NCI-H510A (cell line): ENCODE measurements around the gene GLDN.

Source experiments
- DNase-seq: peaks from one replicate; lab custom pipeline; 2025; lab: John Stamatoyannopoulos, UW

Gene GLDN

GRCh38 chr15:51322621-51323296 lies 18.7 kb upstream of the GLDN start:
- DNase-seq, result no peak

DNA sequence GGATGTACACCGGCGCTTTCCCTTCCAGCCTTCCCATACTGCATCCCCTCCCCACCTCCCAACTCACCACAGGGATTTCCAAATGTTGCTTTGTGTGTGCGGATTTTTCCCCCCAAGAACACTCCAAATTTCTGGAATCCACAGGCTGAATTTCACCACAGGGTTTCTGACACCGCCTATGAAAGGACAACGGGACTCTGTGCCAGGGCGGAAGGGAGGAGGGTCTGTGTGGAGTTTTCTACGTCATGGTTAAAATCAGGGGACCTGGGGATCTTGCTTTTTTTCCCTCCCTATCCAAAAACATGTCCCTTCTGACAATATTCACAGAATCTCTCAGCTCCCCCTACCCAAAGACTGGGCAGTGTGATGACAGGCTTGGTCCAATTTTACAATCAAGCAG lies 17.7 kb upstream of the GLDN start:
- no peak for DNase-seq

DNA sequence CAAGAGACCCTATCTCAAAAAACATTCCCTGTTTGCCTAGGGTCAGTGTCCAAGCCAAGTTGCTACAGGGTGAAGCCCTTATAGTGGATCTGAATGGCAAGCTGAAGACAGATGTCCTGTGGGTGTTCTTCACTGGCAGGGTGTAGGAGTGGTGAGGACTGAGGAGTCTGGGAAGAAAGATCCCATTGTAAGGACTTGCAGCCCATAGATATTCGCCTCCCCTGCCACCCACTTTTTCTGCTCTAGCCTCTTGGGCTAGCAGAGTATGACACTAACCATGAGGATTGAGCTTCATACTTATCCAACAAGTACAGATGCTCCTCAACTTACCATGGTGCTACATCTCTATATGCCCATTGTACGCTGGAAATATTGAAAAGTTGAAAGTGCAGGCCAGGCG lies 16.3 kb upstream of the GLDN start:
- DNase-seq, result no peak

- DNase-seq, result no peak
Observed at GRCh38 chr15:51327081-51327480, 14.4 kb upstream of the GLDN start.

DNA sequence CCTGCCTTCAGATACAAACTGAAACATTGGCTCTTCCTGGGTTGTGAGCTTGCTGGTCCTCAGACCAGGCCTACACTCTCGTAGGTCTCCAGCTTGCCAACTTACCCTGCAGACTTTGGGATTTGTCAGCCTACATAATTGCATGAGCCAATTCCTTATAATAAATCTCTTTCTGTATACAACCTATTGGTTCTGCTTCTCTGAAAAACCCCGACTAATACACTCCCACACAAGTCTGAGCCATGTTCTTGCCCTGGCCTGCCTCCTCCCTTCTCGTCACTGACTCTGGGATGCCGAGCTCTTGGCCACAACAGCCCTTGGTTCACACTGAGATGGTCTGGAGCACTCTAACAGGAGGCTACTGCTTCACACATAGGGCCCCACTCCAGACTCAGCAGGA lies 12.5 kb upstream of the GLDN start:
- DNase-seq, result no peak

- DNase-seq, result no peak
Observed at GRCh38 chr15:51331141-51331540, 10.3 kb upstream of the GLDN start.

DNA sequence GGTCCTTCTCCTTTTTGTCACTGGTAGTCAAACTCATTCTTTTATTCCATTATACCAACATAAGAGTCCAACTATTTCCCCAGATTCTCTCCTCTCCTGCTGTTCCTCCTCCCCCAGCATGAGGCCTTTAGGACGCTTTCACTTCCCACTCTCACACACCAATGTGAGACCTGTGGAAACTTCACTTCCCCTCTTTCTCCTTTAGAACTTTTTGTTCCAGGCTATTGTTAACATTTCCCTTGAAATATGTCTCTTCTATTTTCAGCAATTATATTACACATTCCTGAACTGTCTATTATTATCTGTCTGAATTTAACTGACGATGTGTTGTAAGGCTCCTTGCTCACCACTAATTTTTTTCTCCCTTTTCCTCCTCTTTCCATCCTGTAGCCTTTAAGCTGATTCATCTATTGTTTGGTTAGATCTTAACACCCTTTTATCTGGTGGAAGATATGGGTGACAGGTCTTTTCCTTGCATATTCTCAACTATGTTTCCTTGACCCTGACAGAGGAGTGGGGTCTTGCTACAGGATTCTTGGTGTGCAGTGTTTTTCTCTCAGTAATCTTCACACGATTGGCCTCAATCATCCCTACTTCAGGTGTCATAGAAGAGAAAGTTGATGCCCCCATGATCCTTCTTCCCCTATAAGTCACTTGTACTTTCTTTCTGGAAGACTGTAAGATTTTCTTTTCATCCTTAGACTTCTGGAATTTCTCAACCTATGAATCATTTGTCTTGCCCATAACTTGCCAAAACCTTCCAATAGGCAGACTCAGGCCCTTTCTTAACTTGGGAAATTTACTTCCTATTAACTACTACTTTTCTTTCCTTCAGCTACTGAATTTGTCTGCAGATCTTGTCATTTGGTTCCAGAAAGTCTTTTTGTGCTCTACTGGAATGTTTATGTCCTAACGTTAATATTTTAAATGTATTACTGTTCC lies 9.0 kb upstream of the GLDN start:
- DNase-seq, result no peak

DNA sequence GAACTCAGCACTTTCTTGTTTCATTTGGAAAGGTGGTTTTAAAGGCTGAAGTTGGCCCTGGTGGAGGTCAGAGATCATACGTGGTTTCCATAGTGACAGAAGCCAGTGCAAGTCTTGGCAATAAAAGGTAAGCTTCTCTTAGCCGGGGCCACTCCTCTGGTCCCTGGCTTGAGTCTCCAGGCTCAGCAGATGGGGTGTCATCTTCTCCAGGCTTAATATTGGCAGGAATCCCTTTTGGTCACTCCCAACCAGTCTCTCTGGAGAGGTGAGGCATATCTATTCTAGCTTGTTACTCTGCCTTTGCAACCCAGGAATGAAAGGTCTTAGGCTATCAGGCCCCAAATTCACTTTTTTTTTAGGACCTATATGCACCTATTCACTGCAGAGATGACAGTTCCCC lies 7.9 kb upstream of the GLDN start:
- no peak for DNase-seq

DNA sequence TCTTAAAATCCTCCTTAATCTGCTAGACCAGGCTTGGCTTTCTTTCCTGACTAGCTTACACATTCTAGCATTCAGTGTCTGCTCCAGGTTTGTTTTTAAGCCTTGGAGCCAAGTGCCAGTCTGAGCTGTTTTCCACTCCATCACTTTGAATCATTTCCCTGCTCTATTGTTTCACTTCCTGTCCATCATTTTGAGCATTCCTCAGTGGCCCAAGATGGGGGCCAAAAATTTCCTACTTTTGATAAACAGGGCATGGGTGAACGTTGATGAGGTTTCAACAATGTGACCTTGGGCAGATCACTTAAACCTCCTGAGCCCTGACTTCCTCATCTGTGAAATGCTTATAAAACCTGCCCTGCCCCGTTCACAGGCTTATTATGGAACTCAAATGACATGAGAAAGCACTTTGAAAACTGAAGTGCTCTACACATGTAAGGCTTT lies 7.4 kb upstream of the GLDN start:
- no peak for DNase-seq

DNA sequence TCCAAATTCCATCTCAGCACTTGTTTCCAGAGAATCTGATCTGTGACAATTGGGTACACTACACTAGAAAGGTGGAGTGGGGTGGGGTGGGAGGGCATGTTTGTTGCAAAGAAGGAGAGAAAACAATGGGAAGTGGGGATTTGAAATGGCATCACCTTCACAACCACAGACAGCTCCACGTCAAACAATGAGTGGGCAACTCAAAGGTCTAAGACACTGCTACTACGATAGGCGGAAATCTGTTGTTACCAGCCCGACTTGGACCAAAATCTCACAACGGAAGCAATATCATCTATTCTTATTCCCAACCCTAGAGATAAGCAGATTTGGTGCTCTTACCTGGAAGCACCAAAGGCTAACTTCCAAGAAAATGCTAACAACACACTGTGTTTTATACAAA lies 6.4 kb upstream of the GLDN start:
- no peak for DNase-seq

GRCh38 chr15:51335538-51336410 lies 5.7 kb upstream of the GLDN start:
- no peak for DNase-seq

DNA sequence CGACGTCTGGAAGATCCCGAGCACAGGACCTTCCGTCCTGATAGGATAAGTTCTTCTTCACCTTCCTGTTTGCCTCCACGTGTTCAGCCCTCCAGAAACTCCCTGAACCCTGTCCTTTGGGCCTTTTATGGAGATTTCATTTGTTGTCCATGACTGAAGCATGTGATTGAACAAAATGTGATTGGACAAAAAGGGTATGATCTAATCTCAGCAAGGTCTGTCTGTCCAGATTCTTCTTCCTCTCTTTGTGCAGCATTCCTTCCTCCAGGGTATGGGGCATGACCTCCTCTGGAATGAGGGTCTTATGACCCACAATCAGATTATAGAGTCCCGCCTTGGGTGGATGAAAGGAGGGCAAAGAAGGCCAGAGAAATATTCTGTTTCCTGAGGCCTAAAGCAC lies 3.0 kb upstream of the GLDN start, which contains the start of gene CYP19A1:
TSS of gene CYP19A1 (minus strand) at position 101 of the 400 bp plus-strand sequence. CDS start 95,684 bp downstream, outside the sequence.
- DNase-seq, result no peak

DNA sequence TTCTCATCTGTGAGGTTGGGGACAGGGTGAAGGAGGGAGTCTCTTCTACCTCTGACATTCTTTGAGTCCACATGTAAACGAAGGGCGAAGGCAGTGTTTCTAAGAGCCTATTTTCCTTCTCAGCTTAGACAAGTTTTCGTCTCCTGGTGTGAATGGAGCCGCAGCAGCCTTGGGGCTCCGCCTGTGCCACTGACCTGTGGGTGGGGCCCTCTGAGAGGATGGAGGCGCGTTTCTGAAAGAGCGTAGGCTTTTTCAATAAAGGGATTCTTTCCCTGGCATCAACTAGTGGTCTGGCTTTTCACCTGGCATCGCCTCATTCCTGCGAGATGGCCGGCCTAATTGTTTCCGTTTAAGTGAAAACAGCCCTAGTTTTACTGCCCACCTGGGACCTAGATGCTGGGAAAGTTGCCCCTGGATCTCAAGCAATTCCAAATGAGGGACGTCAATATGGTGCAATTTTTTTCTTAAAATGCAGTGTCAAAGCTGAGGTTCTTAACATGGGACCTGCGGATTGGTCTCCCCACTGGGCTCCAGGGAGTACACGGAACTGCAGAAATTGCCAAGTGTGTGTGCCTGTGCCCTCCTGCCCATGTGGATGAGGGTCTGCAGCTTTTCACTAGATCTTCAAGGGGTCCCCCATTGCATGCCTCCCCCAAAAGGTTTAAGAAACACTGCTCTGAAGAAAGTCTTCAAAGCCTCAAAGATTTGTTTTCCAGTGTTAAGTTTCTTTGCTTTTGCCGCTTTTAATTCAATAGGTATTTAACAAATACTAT lies 958 bp downstream of the GLDN start:
- no peak for DNase-seq

DNA sequence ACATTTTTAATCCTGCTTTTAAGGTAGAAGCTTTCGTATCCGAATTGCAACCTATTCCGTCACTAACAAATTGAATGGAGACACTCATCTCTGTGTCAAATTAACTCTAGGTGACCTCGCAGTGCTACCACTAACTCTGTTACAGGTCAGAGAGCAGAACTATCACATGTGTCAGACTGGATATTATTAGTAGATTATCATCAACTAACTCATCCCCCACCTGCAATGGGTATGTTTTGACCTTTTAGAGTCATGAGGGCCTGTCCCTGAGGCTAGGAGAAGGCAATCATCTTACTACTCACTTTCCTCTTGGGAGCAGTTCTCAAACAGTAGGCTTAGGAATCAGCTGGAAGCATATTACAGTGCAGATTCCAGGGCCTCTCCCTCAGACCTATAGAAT lies 2.0 kb downstream of the GLDN start:
- DNase-seq, result no peak

DNA sequence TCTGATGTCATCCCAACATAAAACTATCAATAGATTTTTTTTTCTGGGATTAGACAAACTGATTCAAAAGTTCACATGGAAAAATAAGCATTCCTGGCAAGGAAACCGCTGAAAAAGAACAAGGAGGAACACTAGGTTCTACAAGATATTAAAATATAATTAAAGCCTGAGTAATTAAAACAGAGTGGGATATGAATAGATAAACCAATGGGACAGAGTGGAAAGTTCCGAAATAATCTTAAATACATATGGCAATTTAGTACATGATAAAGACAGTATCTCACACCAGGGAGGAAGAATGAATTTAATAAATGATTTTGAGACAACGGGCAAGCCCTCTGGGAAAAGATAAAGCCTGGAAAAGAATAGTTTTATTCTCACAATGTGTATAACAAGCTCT lies 4.7 kb downstream of the GLDN start:
- DNase-seq, result no peak

- DNase-seq, result no peak
Observed at GRCh38 chr15:51348688-51349087, 7.2 kb downstream of the GLDN start.

DNA sequence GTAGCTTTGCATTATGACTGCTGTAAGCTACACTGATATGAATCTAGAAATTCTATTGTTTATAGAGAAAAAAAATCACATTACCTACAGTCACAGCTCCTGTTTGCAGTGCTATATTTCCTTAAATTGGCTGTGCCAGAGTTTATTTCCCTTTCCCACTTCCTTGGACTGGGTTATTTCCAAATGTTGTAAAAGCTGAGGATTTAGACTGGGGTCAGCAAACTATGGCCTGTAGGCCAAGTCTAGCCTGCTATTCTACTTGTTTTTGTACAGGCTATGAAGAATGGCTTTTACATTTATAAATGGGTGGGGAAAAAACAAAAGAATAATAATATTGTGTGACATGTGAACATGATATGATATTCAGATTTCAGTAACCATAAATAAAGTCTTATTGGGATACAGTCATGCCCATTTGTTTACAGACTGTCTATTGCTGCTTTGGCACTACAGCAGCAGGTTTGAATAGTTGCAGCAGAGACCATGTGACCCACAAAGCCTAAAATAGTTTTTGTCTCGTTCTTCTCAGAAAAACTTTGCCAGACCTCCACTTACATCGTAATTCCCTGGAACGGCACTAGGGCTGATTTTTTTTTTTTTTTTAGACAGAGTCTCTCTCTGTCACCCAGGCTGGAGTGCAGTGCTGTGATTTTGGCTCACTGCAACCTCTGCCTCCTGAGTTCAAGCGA lies 7.8 kb downstream of the GLDN start:
- no peak for DNase-seq

- DNase-seq, result no peak
Observed at GRCh38 chr15:51350723-51351122, 9.3 kb downstream of the GLDN start.

DNA sequence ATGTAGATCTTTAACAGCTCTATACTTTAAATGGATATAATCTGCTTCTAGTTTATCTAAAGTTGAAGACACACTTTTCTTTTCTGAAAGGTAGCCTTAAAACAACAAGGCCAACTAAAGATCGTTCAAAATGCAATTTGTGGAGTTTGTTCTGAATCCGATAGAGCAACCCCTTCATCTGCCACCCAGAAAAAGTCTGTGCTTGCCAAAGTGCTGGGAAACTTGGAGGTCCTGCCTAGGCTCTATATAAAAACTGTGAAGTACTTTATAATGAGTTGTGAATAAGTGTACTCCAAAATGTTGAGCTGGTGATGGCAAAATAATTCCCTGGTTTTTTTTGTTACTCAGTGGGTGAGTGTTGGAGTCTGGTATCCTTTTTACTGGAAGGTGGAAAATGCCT lies 12.5 kb downstream of the GLDN start:
- DNase-seq, result no peak

DNA sequence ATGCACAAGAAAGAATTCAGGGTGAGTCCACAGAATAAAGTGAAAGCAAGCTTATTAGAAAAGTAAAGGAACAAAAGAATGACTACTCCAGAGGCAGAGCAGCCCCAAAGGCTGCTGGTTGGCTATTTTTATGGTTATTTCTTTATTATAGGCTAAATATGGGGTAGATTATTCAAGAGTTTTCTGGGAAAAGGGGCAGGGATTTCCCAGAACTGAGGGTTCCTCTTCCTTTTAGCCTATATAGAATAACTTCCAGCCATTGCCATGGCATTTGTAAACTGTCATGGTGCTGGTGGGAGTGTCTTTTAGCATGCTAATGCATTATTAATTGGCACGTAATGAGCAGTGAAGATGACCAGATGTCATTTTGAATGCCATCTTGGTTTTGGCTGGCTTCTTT lies 13.6 kb downstream of the GLDN start:
- no peak for DNase-seq

DNA sequence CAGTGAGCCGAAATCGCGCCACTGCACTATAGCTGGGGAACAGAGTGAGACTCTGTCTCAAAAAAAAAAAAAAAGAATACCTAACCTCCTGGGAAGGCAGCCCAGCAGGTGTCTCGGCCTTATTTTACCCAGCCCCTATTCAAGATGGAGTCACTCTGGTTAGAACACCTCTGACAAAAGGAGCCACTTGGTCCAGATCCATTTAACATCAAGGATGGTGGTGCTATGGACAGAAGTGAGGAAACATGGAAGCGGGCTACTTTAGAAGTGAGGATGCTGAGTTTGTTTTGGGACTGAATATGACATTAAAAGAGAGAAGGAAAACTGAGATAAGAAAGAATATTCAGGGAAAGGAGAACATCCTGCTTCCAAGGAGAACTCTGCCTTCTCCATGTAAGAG lies 14.7 kb downstream of the GLDN start:
- DNase-seq, result no peak
